Omental fat pad (tissue), 4 donors: ENCODE data around the gene KIF21B. TPM values are rescaled to one million over a fixed set of nuclear protein-coding genes. Genes with fewer than 3 reads are reported as not detected.

Experiments
- ATAC-seq: fragments of 150-250 bp; one replicate; pipeline ENCODE4 v1.9.1; 2016; ENCODE audit warnings: mild to moderate bottlenecking, moderate library complexity; ENCODE audit not compliant: low FRiP score
- DNase-seq: peaks from one replicate; pipeline ENCODE4 v3.0.0-alpha.2; 2019; ENCODE audit warnings: low spot score
- total RNA-seq, 4 donors: library from RNA; depleted of rRNA; stranded (reverse); fragments of >200 nt; gene quantifications; one replicate each; pipeline ENCODE4 v1.1.0, GENCODE V29; 2016
- TF ChIP-seq, protein P1 (sequence below), 3 donors: fragments of 450-650 bp; IDR thresholded peaks; one replicate each; pipeline ENCODE4 v1.5.1; 2016 to 2017; ENCODE audit warnings: antibody characterized with exemption in 3 of 3, mild to moderate bottlenecking in 3 of 3, moderate library complexity in 2 of 3

The KIF21B gene, protein sequence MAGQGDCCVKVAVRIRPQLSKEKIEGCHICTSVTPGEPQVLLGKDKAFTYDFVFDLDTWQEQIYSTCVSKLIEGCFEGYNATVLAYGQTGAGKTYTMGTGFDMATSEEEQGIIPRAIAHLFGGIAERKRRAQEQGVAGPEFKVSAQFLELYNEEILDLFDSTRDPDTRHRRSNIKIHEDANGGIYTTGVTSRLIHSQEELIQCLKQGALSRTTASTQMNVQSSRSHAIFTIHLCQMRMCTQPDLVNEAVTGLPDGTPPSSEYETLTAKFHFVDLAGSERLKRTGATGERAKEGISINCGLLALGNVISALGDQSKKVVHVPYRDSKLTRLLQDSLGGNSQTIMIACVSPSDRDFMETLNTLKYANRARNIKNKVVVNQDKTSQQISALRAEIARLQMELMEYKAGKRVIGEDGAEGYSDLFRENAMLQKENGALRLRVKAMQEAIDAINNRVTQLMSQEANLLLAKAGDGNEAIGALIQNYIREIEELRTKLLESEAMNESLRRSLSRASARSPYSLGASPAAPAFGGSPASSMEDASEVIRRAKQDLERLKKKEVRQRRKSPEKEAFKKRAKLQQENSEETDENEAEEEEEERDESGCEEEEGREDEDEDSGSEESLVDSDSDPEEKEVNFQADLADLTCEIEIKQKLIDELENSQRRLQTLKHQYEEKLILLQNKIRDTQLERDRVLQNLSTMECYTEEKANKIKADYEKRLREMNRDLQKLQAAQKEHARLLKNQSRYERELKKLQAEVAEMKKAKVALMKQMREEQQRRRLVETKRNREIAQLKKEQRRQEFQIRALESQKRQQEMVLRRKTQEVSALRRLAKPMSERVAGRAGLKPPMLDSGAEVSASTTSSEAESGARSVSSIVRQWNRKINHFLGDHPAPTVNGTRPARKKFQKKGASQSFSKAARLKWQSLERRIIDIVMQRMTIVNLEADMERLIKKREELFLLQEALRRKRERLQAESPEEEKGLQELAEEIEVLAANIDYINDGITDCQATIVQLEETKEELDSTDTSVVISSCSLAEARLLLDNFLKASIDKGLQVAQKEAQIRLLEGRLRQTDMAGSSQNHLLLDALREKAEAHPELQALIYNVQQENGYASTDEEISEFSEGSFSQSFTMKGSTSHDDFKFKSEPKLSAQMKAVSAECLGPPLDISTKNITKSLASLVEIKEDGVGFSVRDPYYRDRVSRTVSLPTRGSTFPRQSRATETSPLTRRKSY (N-terminal part only)
- total RNA-seq: 1 to 10 TPM in 3 of 4 donors, under 1 TPM in 1; 0.93 to 6.1 (median 3.7) TPM

DNA sequence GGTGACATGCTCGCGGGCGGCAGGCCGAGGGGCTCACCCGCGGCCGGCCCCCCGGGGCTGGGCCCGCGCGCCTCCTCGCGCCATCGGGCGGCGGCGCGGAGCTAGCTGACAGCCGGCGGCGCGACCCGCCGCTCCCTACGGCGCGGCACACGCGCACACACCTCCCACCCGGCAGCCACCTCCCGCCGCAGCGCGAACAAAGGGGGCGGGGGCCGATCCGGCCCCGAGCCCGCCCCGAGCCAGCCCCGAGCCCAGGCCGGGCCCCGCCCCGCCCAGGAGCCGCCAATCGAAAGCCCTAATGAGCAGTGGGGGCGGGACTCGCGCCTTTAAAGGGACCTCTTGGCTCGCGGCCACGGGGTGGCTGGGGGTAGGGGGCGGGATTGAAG, at the start of gene KIF21B:
Gene KIF21B (minus strand): TSS at position 198 of the 386 bp plus-strand sequence. CDS start 331 bp downstream, outside the sequence.
- peak; percentile 75 for ATAC-seq
- peak; percentile 52 for DNase-seq
- TF ChIP-seq, protein P1, sequence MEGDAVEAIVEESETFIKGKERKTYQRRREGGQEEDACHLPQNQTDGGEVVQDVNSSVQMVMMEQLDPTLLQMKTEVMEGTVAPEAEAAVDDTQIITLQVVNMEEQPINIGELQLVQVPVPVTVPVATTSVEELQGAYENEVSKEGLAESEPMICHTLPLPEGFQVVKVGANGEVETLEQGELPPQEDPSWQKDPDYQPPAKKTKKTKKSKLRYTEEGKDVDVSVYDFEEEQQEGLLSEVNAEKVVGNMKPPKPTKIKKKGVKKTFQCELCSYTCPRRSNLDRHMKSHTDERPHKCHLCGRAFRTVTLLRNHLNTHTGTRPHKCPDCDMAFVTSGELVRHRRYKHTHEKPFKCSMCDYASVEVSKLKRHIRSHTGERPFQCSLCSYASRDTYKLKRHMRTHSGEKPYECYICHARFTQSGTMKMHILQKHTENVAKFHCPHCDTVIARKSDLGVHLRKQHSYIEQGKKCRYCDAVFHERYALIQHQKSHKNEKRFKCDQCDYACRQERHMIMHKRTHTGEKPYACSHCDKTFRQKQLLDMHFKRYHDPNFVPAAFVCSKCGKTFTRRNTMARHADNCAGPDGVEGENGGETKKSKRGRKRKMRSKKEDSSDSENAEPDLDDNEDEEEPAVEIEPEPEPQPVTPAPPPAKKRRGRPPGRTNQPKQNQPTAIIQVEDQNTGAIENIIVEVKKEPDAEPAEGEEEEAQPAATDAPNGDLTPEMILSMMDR (IDR thresholded peaks at IDR 0.05): no peak

DNA sequence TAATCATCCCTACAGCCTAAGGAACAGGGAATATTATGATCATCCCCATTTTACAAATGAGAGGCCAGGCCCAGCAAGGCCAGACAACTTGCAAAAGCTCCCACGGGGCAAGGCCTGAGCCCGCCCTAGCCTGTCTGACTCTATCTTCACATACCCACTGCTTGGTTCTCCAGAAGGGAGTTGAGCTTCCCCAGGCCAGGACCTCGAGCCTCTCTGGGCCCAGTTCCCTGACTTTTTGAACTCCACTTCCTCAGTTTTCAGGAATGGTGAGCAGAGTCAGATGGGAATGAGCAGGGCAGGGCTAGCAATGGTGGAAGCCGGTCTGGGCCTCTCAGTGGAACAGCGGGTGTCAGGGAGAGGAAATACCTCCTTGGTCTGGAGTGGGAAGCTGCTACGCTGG, 49.4 kb upstream of the KIF21B start:
- no peak for DNase-seq
- no peak for ATAC-seq
- TF ChIP-seq, protein P1 (IDR thresholded peaks at IDR 0.05): no peak

DNA sequence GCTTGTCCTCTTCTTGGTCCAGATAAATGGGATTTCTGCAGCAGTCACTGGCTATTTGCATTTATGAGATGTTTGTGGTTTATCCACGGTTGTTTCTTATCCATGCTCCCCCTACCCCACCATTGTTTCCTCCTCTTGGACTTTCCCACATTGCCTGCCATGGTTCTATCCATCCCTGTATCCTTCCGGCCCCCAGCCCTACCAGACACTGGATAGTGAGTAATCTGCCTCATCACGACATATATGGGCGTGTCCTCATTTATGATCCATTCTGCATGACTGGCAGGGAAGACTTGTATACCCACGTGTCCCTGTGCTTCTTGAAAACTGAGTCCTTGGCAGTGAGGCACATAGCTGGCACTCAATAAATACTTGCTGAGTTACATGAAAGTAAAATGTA, 48.6 kb upstream of the KIF21B start:
- TF ChIP-seq, protein P1 (IDR thresholded peaks at IDR 0.05): no peak
- DNase-seq (no peak), ATAC-seq (no peak)

DNA sequence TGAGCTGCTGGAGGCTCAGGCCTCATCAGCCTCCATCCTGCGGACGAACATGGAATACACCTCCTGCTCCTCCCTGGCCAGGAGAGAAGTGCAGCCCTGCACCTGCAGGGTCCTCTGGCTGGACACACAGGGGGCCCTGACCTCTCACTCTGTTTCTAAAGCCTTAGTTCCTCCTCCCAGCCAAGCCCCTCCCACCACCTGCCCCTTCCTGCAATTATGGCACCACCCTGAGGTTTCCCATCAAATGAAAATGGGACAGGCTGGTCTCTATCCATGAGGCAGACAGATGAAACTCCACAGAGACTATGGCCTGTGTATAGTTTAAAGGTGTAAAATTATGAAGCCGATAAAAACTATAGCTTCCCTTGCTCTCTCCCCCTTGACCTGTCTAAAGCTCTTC, 46.1 kb upstream of the KIF21B start:
- TF ChIP-seq, protein P1 (IDR thresholded peaks at IDR 0.05): no peak
- no peak for DNase-seq
- no peak for ATAC-seq

DNA sequence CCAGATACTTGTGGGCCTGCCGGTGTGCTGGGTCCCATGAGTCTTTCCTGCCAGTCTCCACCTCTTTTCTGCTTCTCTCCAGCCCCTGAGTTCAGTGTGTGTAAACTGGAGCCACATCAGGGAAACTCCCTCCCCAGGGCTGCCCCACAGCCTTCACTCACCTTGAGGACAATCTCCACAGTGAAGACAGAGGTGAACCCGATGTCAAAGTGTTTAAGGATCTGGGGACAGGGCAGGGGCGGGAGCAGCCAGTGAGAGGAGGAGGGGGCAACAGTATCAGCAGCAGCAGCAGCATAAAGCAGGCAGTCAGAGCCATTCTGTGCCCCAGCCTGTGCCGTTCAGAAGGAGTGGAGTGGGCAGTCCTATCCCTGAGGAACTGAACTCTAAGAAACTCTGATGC, 45.5 kb upstream of the KIF21B start:
- ATAC-seq (no peak), DNase-seq (no peak)
- TF ChIP-seq, protein P1 (IDR thresholded peaks at IDR 0.05): no peak

DNA sequence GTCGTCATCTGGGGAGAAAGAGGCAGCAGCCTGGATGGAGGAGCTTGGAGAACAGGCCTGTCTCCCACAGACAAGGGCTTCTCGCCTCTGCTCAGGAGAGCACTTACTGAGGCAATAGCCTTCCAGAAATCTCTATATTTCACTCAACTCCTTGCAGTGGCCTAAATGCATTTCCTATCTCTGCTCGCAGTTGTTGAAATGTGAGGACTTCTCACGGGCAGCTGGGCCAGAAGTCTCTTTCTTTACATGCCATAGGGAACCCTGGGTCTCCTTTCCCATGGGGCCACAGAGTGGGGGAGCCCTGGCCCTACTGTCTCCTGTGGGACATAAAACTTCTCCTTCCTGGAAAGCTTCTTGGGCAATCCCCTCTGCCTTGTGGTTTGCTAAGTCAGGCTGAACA, 43.5 kb upstream of the KIF21B start:
- ATAC-seq (no peak), DNase-seq (no peak)
- TF ChIP-seq, protein P1 (IDR thresholded peaks at IDR 0.05): no peak
